G401 (cell line): Measurements from ENCODE around the gene SSC4D. TPM values are rescaled to one million over a fixed set of nuclear protein-coding genes. Genes with fewer than 3 reads are reported as not detected.
A peak's percentile ranks its signal among the peaks of the same experiment; 100 is the strongest.
"Not testable (repeated sequence)": the region's sequence is repeated elsewhere in the genome, so short reads cannot be mapped to it uniquely, and the experiment has no call there.

ENCODE experiments used
- DNase-seq: peaks from one replicate; pipeline ENCODE4 v3.0.0-alpha.2; 2015; ENCODE audit warnings: low spot score
- in situ Hi-C: cut with HindIII; loops from 2 replicates; pipeline ENCODE4 v1.10.0; 2016; ENCODE audit warnings: low sequenced_read_pairs, mixed read lengths
- total RNA-seq: library from RNA; depleted of rRNA; stranded (reverse); fragments of >200 nt; shearing (Covaris generic); gene quantifications from 2 replicates; pipeline ENCODE4 v1.2.3, GENCODE V29; 2014

SSC4D gene
- total RNA-seq, 1 experiment from 2014 or later, result 8.5 TPM

DNA sequence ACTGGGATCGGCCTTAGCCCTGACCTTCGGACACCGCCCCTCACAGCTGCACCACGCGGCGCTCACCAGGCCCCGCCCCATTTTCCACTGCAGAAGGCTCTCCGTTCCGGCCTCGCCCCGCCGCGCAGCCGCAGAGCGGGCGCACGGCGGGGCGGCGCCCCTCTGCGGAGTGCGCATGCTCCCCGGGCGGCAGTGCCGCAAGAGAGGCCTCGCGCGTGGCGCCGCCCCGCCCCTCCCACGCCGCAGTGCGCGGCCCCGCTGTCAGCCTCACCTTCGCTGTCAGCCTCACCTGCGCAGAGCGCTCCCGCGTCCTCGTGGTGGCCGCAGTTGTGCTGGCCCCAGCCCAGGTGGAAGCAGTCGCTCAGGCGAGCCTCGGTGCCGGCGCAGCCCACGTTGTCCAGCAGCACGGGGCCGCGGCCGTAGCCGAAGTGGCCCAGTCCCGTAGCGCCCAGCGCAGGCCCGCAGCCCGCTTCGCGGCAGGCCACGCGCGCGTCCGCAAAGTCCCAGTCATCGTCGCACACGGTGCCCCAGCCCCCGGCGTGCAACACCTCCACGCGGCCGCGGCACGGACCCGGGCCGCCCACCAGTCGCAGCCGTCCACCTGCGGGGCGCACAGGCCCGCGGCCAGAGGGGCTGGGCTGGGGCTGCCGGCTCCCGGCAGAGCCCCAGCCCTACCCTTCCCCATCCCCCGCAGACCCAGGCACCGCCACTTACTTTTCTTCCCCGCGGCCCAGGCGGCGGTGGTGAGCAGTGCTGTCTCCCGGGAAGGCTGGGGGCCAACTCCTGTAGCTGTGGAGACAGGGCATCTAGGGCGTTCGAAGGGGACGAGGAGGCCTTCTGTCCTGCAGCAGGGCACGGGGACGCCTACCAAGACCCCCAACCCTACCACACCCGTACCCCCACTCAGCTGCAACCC, 16.1 kb downstream of the SSC4D start:
- peak; percentile 85 for DNase-seq
- in situ Hi-C loops, result no loop called here

DNA sequence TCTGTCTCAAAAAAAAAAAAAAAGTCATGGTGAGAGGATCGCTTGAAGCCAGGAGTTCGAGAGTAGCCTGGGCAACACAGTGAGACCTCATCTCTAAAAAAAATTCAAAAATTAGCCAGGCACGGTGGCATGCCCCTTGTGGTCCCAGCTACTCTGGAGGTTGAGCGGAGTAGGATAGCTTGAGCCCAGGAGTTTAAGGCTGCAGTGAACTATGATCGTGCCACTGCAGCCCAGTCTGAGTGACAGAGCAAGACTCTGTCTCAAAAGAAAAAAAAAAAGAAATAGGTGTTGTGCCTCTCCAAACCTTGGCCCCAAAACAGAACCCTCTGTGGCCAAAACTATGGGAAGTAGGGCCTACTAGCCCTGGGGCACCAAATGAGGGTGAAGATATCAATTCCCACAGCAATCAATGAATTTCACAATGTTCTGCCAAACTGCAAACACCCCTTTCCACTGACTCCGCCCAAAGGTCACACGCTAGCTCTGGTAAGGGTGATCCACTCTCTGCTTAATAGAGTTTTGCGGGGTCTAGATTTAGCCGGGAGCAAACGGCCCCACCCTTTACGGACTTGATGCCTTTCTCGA, 16.9 kb downstream of the SSC4D start:
- in situ Hi-C loops, result no loop called here
- no peak for DNase-seq

DNA sequence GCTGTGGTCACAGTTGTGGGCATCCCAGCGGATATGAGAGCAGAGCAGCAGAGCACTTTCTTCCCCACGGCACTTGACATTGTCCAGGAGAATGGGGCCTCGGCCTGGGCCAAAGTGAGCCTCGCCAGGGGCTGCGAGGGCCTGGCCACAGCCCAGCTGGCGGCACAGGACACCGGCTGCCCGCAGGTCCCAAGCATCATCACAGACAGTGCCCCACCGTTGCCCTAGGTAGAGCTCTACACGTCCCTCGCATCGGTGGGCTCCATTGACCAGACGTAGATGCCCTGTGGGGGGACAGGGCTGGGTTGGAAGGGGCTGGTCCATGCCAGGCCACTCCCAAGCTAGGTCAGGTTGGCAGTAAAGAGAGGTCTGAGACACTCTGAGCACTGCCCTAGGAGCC, 19.4 kb downstream of the SSC4D start:
- in situ Hi-C loops, result no loop called here
- DNase-seq, result no peak

DNA sequence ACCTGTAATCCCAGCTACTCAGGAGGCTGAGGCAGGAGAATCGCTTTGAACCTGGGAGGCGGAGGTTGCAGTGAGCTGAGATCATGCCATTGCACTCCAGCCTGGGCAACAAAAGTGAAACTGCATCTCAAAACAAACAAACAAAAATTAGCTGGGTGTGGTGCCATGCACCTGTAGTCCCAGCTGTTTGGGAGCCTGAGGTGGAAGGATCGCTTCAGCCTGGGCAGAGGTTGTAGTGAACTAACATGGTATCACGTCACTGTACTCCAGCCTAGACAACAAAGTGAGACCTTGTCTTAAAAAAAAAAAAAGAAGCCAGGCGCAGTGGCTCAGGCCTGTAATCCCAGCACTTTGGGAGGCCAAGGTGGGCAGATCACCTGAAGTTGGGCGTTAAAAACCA, 21.7 kb downstream of the SSC4D start:
- in situ Hi-C loops, DNase-seq: not testable (repeated sequence)

DNA sequence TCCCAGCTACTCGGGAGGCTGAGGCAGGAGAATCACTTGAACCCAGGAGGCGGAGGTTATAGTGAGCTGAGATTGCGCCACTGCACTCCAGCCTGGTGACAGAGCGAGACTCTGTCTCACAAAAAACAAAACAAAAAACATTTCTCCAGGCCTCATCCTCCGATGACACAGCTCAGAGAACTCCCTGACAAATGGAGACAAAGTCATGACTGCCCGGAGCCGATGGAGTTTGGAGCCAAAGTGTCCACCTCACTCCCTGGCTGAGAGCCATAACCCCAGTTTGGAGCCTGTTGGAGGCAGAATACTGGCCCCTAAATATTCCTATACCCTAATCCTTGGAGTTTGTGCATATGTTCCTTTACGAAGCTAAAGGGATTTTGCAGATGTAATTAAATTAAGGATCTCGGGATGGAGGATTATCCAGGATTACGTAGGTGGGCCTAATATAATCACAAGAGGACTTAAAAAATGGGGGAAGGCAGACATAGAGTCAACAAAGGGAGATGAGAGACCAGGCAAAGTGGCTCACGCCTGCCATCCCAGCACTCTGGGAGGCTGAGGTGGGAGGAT, 22.7 kb downstream of the SSC4D start:
- in situ Hi-C loops, result no loop called here
- DNase-seq, result no peak

DNA sequence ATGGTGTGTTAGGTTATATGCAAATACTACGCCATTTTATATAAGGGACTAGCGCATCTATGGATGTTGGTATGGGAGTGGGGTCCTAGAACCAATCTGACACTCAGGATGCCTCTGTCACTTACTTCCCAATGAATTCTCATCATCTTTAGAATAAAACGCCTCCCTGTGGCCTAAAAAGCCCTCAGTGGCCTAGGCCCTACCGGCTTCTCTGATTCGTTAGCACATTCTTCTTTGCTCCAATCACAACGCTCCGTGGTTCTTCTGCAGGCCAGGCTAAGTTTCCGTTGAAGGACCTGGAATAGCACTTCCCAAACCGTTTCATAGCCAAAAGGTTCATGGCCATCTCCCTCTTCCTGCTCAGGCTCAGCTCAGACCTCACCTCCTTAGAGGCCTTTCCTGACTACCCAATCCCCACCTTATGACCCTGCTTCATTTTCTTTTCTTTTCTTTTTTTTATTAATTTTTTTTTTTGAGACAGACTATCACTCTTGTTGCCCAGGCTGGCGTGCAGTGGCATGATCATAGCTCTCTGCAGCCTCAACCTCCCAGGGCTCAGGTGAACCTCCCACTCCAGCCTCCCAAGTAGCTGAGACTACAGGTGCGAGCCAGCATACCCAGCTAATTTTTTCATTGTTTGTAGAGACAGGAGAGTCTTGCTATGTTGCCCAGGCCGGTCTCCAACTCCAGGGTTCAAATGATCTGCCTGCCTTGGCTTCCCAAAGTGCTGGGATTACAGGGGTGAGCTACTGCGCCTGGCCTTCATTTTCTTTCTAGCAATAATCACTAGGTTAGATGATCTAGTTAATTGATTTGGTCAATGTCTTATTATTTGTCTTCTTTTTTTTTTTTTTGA, 26.2 kb downstream of the SSC4D start:
- in situ Hi-C loops, result no loop called here
- DNase-seq, result no peak

DNA sequence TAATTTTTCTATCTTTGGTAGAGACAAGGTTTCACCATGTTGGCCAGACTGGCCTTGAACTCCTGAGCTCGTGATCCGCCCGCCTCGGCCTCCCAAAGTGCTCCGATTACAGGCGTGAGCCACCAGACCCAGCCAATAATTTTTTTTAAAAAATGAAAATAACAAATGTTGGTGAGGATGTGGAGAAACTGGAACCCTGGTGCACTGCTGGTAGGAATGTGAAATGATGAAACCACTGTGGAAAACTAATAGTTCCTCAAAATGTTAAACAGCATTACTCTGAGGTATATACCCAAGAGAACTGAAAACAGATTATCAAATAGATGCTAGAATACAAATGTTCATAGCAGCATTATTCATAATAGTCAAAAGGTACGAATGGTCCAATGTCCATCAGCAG, 27.7 kb downstream of the SSC4D start:
- in situ Hi-C loops, result no loop called here
- no peak for DNase-seq

DNA sequence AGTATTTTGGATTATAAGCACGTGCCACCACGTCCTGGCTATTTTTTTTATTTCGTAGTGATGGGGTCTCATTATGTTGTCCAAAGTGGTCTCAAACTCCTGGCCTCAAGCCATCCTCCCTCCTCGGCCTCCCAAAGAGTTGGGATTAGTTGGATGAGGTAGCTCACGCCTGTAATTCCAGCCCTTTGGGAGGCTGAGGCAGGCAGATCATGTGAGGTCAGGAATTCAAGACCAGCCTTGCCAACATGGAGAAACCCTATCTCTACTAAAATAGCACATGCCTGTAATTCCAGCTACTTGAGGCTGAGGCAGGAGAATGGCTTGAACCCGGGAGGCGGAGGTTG, 28.9 kb downstream of the SSC4D start:
- DNase-seq, result no peak
- in situ Hi-C loops, result no loop called here

DNA sequence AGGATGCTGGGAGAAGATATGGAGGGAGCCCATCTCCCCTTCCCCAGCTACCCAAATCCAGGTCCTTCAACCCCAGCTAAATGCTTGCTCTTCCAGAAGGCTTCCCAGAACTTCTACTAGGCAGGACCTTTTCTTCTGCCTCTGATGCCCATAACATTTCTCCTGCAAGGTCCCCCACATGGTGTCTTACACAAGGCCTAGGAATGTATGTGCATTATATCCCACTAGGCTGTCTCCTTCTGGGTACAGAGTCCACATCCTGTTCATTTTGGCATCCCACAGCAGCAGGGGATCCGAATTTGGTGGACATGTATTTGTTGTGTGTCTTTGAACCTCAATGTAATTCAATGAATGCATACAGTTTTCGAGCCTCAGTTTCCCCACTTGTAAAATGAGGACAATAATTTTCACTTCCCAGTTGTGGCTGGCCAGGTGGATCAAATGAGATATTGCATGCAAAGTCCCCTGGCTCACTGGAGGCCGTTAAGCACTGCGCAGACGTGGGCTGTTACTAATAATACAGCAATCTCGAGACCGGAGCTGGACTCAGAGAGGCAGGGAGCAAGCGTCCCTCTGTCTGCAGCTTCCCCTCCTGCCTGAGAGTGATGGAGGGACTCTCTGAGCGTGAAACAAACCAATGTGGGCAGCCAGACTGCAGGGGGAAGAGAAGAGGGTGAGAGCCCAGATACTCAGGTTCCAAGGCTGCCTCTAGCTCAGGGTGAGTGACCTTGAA, 32.1 kb downstream of the SSC4D start:
- DNase-seq, result no peak
- in situ Hi-C loops, result no loop called here

DNA sequence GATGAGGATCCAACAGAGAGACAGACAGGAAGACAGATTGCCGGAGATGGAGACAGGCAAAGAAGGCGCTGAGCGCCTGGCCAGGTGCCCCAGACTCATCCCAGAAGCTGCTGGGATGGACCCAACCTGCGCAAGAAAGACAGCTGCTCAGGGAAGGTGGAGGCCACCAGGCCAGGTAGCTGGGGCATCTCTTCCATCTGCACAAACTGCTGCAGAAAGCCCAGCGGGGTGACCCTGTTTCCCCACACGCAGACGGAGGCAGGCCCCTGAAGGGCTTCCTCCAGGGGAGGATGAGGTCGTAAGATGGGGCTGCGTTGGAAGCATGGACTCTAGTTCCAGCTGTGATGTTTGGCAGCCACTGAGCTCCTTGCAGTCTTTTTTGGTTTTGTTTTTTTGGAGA, 34.2 kb downstream of the SSC4D start:
- no peak for DNase-seq
- in situ Hi-C loops, result no loop called here

DNA sequence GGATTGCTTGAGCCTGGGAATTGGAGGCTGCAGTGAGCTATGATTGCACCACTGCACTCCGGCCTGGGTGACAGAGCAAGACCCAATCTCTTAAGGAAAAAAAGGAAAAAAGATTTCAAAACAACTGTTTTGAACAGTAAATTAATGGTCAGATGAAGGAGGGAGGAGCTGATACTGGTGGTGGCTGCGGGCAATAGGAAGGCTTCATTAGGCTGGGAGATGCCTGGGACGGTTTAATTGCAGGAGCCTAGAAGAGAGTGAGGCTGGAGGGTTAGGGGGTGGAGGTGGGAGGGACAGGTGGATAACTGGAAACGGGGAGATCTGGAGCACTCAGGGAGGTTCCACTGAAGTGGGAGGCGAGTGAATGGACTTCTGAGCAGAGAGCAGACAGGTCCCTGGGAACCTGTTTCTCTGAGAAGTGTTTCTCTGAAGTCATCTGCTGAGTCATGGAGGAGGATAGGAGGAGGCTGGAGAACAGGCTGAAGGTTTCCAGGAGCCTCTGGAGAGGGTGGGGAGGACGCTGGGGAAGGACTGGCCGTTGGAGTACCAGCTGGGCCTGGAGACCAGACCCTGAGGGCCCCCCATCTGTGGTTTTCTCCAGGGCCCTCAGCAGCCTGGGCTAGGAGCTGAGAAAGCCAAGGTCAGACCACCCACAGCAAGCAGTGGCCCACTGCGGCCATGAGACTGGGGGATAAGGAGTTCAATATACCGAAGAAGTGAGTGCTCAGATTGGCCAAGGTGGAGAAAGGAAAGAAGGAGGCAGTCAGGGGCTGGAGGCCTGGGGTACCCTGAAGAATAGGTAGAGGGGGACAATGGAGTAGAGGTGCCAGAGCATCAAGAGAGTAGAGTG, 36.3 kb downstream of the SSC4D start:
- DNase-seq, result no peak
- in situ Hi-C loops, result no loop called here

DNA sequence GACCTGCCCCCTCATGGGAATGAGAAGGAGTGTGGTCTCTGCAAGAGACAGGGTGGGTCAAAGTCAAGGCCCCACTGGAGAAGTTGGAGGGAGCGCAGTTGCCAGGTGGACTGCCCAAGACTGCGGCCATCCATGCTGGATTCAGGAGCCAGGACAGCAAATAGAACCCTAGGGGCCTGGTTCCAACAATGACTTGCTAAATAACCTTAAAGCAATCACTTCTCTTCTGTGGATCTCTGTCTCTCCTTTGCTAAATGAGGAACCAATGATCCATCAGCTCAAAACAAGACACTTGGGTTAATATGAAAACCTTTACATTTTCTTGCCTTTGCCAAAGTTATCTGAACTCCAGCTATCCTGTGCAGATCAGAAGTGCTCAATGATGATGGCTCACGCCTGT, 38.1 kb downstream of the SSC4D start:
- in situ Hi-C loops, result no loop called here
- no peak for DNase-seq

DNA sequence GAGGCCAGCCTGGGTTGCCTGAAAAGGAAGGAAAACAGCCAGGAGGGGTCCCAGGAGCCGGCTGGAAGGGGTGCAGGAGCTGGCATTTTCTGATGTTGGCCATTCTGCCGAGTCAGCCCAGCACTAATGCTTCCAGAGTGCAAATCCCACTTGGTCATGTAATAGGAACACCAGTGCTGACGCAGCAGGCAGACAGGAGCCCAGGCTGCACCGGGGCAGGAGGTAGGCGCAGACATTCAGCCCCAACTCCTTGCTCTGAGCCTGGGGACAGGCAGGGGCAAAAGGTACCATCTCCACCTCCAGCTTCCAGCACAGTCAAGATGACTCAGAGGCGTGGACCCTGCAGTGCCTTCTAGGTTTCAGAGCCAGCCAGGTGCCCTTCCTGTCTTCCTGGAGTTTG, 40.5 kb downstream of the SSC4D start:
- DNase-seq, result no peak
- in situ Hi-C loops, result no loop called here

DNA sequence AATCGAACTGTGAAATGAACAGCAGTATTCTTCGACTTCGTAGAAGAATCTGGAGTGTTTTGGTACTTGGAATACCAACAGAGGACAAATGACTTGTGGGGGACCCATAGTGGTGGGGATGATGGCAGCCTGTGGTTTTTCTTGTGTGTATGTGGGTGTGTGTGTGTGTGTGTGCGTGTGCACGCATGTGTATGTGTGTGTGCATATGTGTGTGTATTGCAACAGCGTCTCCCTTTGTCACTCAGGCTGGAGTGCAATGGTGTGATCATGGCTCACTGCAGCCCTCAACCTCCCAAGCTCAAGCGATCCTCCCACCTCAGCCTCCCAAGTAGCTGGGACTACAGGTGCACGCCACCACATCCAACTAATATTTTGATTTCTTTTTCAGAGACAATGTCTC, 41.3 kb downstream of the SSC4D start:
- in situ Hi-C loops, result no loop called here

DNA sequence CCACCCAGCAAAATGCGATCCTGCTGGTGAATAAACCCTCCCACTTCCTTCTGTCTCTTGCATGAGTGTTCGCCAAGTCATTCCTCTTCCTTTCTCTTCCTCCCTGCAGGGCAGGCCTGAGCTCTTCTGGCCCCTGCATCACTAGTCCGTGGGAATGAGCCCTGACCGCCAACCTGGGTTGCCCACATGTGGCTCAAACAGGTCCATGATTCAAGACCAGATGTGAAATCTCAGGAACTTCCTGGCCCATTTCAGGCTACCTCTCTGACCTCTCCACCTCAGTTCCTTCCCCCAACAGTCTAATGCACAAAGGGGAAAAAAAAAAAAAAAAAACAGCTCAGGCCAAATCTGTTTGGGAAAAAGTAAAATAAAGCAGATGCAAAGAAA, 45.3 kb downstream of the SSC4D start:
- no peak for DNase-seq
- in situ Hi-C loops, result no loop called here

More for the DNA sequence above, 41.3 kb downstream of the SSC4D start:
- no peak for DNase-seq

DNA sequence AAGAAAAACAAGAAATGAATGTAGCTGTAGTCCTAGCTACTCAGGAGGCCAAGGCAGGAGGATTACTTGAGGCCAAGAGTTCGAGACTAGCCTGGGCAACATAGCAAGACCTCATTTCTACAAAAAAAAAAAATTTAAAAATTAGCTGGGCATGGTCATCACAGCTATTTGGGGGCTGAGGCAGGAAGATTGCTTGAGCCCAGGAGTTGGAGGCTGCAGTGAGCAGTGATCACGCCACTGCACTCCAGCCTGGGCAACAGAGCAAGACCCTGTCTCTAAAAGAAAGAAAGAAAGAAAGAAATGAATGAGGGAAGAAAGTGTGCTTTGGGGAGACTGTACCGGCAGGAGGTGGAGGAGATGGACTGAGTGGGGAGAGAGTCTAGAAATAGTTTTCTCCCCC, 45.7 kb downstream of the SSC4D start:
- in situ Hi-C loops, DNase-seq: not testable (repeated sequence)

DNA sequence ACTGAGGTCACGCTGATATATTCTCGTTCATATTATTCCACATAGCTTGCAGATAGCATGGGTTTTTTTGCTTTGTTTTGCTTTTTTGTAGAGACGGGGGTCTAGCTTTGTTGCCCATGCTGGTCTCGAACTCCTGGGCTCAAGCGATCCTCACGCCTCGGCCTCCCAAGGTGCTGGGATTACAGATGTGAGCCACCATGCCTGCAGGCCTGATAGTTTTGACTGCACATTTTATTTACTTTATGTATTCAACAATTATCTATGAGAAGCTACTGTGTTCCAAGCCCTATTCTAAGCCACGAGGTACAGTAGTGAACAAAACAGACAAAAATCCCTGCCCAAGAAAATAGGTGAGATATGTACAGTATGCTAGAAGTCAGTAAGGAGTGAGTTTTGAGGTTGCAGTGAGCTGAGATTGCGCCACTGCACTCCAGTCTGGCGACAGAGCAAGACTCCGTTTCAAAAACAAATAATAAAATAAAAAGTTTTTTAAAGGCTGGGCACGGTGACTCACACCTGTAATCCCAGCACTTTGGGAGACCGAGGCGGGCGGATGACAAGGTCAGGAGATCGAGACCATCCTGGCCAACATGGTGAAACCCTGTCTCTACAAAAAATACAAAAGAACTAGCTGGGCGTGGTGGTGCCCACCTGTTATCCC, 49.4 kb downstream of the SSC4D start:
- no peak for DNase-seq
- in situ Hi-C loops, result no loop called here
